Activated T-helper 1 cell treated with Interleukin-2 at 50 U/mL for 16 hours (primary cell): ENCODE data around the gene SPEM3.

Experiments used
- DNase-seq: peaks from one replicate; pipeline ENCODE4 v3.0.0-alpha.2; 2020; ENCODE audit warnings: low read depth

The SPEM3 gene

DNA sequence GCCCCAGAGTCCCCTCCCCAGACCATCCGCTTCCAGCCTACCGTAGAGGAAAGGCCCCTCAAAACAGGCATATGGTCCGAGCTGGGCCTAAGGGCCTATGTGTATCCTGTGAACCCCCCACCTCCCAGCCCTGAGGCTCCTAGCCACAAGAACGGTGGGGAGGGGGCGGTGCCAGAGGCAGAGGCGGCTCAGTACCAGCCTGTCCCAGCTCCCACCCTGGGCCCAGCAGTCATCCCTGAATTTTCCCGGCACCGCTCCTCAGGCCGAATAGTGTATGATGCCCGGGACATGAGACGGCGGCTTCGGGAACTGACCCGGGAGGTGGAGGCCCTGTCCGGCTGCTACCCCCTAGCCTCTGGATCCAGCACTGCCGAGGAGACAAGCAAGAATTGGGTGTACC is 7.5 kb upstream of the SPEM3 start:
- no peak for DNase-seq

DNA sequence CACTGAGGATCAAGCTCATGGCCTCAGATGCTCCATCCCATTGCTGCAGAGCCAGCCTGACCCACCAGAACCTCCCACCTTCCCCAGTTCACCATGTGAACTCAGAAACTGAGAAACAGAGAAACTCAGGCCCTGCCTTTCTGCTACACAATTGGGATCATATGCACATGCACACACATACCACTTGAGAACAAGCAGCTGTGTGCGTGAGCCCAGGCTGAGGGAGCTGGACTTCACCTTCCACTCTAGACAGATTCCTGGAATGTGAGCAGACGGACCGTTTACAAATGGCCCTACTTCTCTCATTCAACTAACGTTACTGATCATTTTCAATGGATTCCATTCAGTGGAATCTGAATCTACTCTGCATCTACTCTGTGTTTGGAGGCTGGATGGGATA is 5.0 kb upstream of the SPEM3 start:
- DNase-seq: no peak

GRCh38 chr17:7425316-7425715 is 3.3 kb upstream of the SPEM3 start, which contains the start of gene SPEM2:
SPEM2 (plus strand) TSS chr17:7425616; CDS start chr17:7425689, 73 bp downstream.
- no peak for DNase-seq

- DNase-seq: no peak
Measured at GRCh38 chr17:7425756-7426155, 2.9 kb upstream of the SPEM3 start.

- DNase-seq: no peak
Measured at GRCh38 chr17:7426203-7426863, 2.3 kb upstream of the SPEM3 start.

- DNase-seq: no peak
Measured at GRCh38 chr17:7426896-7427489, 1.7 kb upstream of the SPEM3 start.

- DNase-seq: no peak
Measured at GRCh38 chr17:7427549-7427948, 1.1 kb upstream of the SPEM3 start.

GRCh38 chr17:7429722-7430121 is 1.1 kb downstream of the SPEM3 start:
- DNase-seq: no peak

DNA sequence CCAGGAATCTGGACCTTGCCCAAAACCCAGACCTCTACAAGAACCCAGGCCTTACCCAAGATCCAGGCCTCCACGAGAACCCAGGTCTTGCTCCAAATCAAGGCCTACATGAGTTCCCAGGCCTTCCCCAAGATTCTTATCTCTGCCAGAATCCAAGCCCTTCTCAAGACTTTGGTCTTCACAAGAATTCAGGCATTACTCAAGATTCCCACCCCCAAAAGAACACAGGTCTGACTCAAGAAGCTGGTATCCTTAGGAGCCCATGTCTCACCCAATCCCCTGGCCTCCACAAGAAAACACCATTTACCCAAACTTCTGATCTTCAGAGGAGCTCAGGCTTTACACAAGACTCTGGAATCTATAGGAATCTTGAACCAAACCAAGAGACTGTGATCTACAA is 2.6 kb downstream of the SPEM3 start:
- DNase-seq: no peak

DNA sequence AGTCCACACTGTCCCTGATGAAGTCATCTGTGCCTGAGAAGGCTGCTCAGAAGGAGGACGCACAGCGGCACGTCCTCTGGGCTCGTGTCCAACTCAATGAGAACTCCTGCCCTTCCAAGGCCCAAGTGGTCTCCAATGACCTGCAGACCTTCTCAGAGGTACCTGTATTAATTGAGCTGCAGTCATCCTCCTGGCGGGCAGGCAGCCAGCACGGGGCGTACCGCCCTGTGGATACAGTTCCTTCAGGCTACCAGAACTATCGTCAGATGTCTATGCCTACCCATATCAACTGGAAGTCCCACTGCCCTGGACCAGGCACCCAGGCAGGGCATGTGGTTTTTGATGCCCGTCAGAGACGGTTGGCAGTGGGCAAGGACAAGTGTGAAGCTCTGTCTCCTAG is 3.6 kb downstream of the SPEM3 start:
- DNase-seq: no peak

DNA sequence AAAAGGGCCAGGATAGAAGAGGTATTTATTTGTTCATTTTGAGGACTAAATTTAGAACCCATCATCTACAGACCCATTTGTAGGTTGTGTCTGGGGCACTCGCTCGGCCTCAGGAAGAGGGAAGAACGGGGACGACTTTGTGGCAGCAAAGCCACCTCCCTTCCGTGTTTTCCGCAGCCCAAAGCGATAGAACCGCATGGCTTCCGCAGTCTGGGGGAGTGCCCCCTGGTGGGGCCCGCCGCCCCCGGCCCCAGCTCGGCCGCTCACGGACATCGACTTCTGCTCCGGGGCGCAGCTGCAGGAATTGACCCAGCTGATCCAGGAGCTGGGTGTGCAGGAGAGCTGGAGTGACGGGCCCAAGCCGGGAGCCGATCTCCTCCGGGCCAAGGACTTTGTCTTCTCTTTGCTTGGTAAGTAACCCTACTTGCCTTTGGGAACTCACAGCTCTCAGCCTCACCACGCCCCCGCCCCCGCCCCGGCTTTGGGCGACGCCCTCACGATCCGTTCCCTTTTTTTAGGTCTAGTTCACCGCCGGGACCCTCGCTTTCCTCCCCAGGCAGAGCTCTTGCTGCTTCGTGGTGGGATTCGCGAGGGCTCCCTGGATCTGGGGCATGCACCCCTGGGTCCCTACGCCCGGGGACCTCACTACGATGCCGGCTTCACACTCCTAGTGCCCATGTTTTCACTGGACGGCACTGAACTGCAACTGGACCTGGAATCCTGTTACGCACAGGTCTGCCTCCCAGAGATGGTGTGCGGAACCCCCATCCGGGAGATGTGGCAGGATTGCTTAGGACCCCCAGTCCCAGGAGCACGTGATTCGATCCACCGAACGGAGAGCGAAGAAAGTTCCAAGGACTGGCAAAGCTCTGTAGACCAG is 7.3 kb downstream of the SPEM3 start:
- DNase-seq: peak; percentile 44

GRCh38 chr17:7436556-7437368 is 8.1 kb downstream of the SPEM3 start:
- DNase-seq: peak; percentile 74

GRCh38 chr17:7437369-7437863 is 8.8 kb downstream of the SPEM3 start:
- DNase-seq: no peak

- DNase-seq: no peak
Measured at GRCh38 chr17:7437950-7438614, 9.4 kb downstream of the SPEM3 start.

GRCh38 chr17:7438656-7439460 is 10.2 kb downstream of the SPEM3 start:
- no peak for DNase-seq

DNA sequence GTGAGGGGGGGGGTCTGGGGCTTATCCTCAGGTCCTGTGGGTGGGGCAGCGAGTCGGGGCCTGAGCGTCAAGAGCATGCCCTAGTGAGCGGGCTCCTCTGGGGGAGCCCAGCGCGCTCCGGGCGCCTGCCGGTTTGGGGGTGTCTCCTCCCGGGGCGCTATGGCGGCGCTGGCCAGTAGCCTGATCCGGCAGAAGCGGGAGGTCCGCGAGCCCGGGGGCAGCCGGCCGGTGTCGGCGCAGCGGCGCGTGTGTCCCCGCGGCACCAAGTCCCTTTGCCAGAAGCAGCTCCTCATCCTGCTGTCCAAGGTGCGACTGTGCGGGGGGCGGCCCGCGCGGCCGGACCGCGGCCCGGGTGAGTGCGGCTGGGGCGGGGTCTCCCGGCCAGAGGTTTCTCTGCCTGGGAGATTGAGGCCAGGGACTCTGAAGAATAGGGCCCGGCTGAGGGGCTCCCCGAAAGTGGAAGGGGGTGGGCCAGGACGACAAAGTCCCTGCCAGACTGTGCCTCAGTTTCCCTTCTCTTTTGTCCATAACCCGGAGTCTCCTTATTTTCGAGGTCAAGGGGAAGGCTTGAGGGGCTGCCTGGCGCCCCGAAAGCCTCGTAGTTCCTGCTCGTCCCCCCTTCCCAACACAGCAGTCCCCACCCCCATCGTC is 10.9 kb downstream of the SPEM3 start, which contains the start of gene FGF11:
Gene FGF11 (plus strand): TSS at position 51 of the 651 bp plus-strand sequence. CDS start 109 bp downstream, at position 160.
- no peak for DNase-seq

DNA sequence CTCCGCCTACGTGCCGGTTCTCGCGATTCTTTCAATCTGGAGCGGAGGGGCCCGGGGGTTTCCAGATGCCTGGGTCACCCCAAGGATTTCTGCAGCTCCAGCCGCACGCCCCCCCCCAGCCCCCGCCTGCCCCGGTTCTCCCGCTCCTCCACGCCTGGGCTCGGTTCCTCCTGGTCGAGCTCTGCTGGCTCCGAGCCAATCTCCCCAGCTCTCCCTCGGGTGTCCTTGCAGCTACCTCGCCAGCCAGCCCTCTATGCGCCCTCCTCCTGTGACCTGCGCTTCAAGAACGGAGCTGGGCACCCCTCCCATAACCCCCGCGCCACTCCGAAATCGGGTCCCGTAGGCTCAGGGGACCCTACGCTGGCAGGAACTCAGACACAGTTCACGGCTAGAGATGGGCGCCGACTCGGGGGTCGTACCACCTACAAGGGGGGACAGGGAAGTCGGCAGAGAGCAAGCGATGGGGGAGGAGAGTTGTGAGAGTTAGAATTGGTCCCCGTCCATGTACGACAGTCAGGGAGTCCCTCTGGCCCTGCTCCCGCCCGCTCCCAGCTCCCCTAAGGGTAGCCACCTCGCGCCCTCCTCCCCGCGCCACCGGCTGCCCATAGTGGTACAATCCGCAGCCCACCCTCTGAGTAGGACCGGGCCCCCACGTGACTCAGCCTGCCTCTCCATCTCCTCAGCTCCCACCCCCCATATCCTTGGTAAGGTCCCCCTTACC is 11.6 kb downstream of the SPEM3 start:
- no peak for DNase-seq

DNA sequence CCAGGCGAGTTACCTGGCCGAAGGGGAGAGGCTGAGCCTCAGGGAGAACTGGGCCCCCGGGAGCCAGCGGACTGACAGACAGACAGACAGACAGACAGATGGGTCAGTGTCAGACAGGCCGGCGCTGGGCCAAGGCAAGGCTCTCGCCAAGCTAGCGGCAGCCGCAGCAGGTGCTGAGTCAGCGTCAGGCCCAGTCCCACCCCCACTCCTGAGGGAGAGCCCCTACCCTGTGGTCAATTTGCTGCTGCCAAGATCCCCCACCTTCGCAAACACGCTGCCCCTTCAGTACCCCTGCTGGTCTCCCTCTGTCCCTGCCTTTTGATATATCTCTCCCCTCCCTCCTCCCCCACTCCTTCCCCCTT is 12.2 kb downstream of the SPEM3 start:
- no peak for DNase-seq

- no peak for DNase-seq
Measured at GRCh38 chr17:7441266-7441665, 12.6 kb downstream of the SPEM3 start.
